ENCODE data around the gene TPP1. TPM values are rescaled to one million over a fixed set of nuclear protein-coding genes. Genes with fewer than 3 reads are reported as not detected.
A peak's percentile ranks its signal among the peaks of the same experiment; 100 is the strongest.

The TPP1 gene
- polyA plus RNA-seq, 1 donor (not counting 4 experiments of a cell fraction or from before 2014, with no cell fraction given), result 55.3 TPM

- peak within 1 kb of the TSS; percentile 70 to 83 (median 73) for H3K4me3 ChIP-seq (ENCODE audit: control insufficient read depth in 2 of 3, extremely low read depth in 1 of 3, insufficient read depth in 2 of 3, low read depth in 1 of 3, low read length in 3 of 3)
- DNase-seq (ENCODE audit: low read depth, low spot score) (peak; percentile 54), FAIRE-seq (peak; percentile 57)
- no peaks in the 10 kb centered on the region for H4K20me1 ChIP-seq (ENCODE audit: control insufficient read depth, extremely low read depth, insufficient read depth, low read length)
- peak within 1 kb of the TSS; percentile 86 for H3K27ac ChIP-seq (ENCODE audit: control insufficient read depth, insufficient read depth, low read length)
- TF ChIP-seq EZH2 (IDR thresholded peaks at IDR 0.05; ENCODE audit: low read length) (no peak), CTCF (optimal IDR thresholded peaks at IDR 0.05 in 1 of 3, IDR thresholded peaks at IDR 0.05 in 1 of 3, conservative IDR thresholded peaks at IDR 0.05 in 1 of 3; ENCODE audit: extremely low read depth in 1 of 3, insufficient read depth in 2 of 3, low read length in 3 of 3) (peak; percentile 35 to 77 (median 50))
- H3K4me2 ChIP-seq (ENCODE audit: control insufficient read depth, extremely low read depth, insufficient read depth, low read depth, low read length), result peak within 1 kb of the TSS; percentile 81
- no peaks in the 10 kb centered on the region for H3K27me3 ChIP-seq (ENCODE audit: control insufficient read depth, extremely low read depth, insufficient read depth, low read length)
- H3K9me1 ChIP-seq (ENCODE audit: control insufficient read depth, extremely low read depth, insufficient read depth, low read length), result no peaks in the 10 kb centered on the region
- peaks cover 28% of the 10 kb centered on the region for H3K79me2 ChIP-seq (ENCODE audit: control insufficient read depth, insufficient read depth, low read length)
- peaks cover 48 to 60% of the 10 kb centered on the region in 2 experiments for H3K36me3 ChIP-seq (ENCODE audit: control insufficient read depth in 2 of 2, extremely low read depth in 1 of 2, insufficient read depth in 2 of 2, low read length in 2 of 2)
- peak within 1 kb of the TSS; percentile 82 for H2AFZ ChIP-seq (ENCODE audit: control insufficient read depth, low read length)
- H3K9me3 ChIP-seq (ENCODE audit: control insufficient read depth, low read depth, low read length), result no peaks in the 10 kb centered on the region
- peaks cover 17% of the 10 kb centered on the region for H3K4me1 ChIP-seq (ENCODE audit: control insufficient read depth, extremely low read depth, insufficient read depth, low read length)
- peak within 1 kb of the TSS; percentile 84 for H3K9ac ChIP-seq (ENCODE audit: control insufficient read depth, extremely low read depth, insufficient read depth, low read length)
- dilution Hi-C loops (cut with MboI; ENCODE audit: extremely low pct_ligation_motif_present, low sequenced_read_pairs), result no loop called here
These were observed 6.8 kb downstream of the TPP1 start, which contains the start of gene TAF10 for GRCh38 chr11:6612213-6613041. Gene TAF10 (minus strand): TSS chr11:6612216. CDS start chr11:6612189, 27 bp downstream.

GRCh38 chr11:6611963-6612212 is 7.3 kb downstream of the TPP1 start:
- peaks cover 22% of the 10 kb centered on the region for H3K4me1 ChIP-seq (ENCODE audit: control insufficient read depth, extremely low read depth, insufficient read depth, low read length)
- peak overlapping the region; percentile 86 for H3K27ac ChIP-seq (ENCODE audit: control insufficient read depth, insufficient read depth, low read length)
- peaks cover 29% of the 10 kb centered on the region for H3K79me2 ChIP-seq (ENCODE audit: control insufficient read depth, insufficient read depth, low read length)
- H4K20me1 ChIP-seq (ENCODE audit: control insufficient read depth, extremely low read depth, insufficient read depth, low read length), result no peaks in the 10 kb centered on the region
- peak overlapping the region; percentile 81 for H3K4me2 ChIP-seq (ENCODE audit: control insufficient read depth, extremely low read depth, insufficient read depth, low read depth, low read length)
- FAIRE-seq (no peak), DNase-seq (ENCODE audit: low read depth, low spot score) (no peak)
- dilution Hi-C loops (cut with MboI; ENCODE audit: extremely low pct_ligation_motif_present, low sequenced_read_pairs), result no loop called here
- peaks cover 47 to 59% of the 10 kb centered on the region in 2 experiments for H3K36me3 ChIP-seq (ENCODE audit: control insufficient read depth in 2 of 2, extremely low read depth in 1 of 2, insufficient read depth in 2 of 2, low read length in 2 of 2)
- H2AFZ ChIP-seq (ENCODE audit: control insufficient read depth, low read length), result no peak overlapping the region
- peak overlapping the region; percentile 70 to 83 (median 73) for H3K4me3 ChIP-seq (ENCODE audit: control insufficient read depth in 2 of 3, extremely low read depth in 1 of 3, insufficient read depth in 2 of 3, low read depth in 1 of 3, low read length in 3 of 3)
- no peaks in the 10 kb centered on the region for H3K9me3 ChIP-seq (ENCODE audit: control insufficient read depth, low read depth, low read length)
- H3K9me1 ChIP-seq (ENCODE audit: control insufficient read depth, extremely low read depth, insufficient read depth, low read length), result no peaks in the 10 kb centered on the region
- no peaks in the 10 kb centered on the region for H3K27me3 ChIP-seq (ENCODE audit: control insufficient read depth, extremely low read depth, insufficient read depth, low read length)
- peak overlapping the region; percentile 84 for H3K9ac ChIP-seq (ENCODE audit: control insufficient read depth, extremely low read depth, insufficient read depth, low read length)
- no peak for TF ChIP-seq CTCF (optimal IDR thresholded peaks at IDR 0.05 in 1 of 3, IDR thresholded peaks at IDR 0.05 in 1 of 3, conservative IDR thresholded peaks at IDR 0.05 in 1 of 3; ENCODE audit: extremely low read depth in 1 of 3, insufficient read depth in 2 of 3, low read length in 3 of 3)

Data from keratinocyte (primary cell).